ENCODE data around the gene CNTD1.

Gene CNTD1

DNA sequence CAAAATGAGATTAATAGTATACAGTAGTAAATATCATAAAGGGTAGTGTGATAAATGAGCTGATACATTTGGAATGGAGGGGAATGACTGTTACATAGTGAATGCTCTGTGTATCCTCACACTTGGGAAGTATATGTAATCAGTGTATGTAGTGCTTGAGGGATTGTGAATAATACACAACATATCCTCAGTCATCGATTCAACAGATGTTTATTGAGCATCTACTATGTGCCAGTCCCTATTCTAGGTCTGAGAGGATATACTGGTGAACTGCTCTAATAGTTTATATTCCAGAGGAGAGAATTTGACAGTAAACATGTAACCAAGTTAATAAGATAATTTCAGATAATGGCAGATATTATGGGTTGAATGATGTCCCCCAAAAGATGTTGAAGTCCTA, 28.8 kb downstream of the CNTD1 start:
- no peak for DNase-seq (ENCODE audit: low read depth)
- TF ChIP-seq, protein P1, sequence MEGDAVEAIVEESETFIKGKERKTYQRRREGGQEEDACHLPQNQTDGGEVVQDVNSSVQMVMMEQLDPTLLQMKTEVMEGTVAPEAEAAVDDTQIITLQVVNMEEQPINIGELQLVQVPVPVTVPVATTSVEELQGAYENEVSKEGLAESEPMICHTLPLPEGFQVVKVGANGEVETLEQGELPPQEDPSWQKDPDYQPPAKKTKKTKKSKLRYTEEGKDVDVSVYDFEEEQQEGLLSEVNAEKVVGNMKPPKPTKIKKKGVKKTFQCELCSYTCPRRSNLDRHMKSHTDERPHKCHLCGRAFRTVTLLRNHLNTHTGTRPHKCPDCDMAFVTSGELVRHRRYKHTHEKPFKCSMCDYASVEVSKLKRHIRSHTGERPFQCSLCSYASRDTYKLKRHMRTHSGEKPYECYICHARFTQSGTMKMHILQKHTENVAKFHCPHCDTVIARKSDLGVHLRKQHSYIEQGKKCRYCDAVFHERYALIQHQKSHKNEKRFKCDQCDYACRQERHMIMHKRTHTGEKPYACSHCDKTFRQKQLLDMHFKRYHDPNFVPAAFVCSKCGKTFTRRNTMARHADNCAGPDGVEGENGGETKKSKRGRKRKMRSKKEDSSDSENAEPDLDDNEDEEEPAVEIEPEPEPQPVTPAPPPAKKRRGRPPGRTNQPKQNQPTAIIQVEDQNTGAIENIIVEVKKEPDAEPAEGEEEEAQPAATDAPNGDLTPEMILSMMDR (IDR thresholded peaks at IDR 0.05; ENCODE audit: low read depth, low read length, missing control alignments), result no peak
- no peak overlapping the region for H3K4me3 ChIP-seq (ENCODE audit: low read depth, low read length)

DNA sequence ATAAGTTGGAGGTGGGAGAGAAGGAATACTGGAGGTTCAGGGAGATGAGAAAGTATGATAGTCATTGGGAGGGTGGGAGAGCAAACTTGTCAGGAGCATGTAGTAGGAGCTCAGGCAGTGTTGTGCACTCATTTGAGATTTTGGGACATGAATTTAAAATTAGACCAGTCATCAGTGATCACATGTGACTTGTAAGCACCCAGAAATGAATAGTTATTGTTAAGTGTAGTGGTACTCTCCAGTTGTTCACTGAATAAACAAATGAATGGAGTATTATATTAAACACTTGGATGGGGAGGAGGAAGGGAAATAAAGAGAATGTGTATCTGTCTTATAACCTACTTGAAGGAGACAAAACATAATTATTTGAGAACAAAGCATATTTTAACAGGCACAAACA, 32.3 kb downstream of the CNTD1 start:
- H3K4me3 ChIP-seq (ENCODE audit: low read depth, low read length), result no peak overlapping the region
- DNase-seq (ENCODE audit: low read depth), result no peak
- TF ChIP-seq, protein P1 (IDR thresholded peaks at IDR 0.05; ENCODE audit: low read depth, low read length, missing control alignments), result no peak

DNA sequence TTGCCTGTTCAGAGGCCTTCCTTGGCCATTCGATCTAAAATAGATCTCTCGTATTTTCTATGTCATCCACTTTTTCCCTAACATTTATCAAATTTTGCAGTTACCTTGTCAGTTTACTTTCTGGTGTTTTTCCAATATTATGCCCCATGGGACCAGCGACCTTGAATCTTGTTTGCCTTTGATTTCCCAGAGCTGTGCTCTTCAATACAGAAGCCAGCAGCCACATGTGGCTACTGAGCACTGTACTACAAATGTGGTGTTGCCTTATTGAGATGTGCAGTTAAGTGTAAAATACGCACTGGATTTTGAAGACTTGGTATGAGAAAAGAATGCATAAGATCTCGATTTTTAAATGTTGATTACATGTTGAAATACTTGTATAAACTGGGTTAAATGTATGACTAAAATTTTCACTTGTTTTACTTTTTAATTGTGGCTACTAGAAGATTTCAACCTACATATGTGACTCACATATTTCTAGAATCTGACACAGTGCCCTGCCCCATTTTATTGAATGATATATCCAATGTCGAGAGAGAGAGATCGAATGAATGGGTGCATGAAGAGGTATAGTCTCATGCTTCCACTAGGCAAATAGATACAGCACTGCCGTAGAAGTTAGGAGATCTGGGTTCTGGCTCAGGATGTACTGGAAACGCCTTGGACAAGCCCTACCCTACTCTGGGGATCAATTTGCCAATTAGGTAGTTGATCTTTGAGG, 33.7 kb downstream of the CNTD1 start:
- TF ChIP-seq, protein P1 (IDR thresholded peaks at IDR 0.05; ENCODE audit: low read depth, low read length, missing control alignments), result no peak
- no peak for DNase-seq (ENCODE audit: low read depth)
- H3K4me3 ChIP-seq (ENCODE audit: low read depth, low read length), result peak overlapping the region; percentile 79

DNA sequence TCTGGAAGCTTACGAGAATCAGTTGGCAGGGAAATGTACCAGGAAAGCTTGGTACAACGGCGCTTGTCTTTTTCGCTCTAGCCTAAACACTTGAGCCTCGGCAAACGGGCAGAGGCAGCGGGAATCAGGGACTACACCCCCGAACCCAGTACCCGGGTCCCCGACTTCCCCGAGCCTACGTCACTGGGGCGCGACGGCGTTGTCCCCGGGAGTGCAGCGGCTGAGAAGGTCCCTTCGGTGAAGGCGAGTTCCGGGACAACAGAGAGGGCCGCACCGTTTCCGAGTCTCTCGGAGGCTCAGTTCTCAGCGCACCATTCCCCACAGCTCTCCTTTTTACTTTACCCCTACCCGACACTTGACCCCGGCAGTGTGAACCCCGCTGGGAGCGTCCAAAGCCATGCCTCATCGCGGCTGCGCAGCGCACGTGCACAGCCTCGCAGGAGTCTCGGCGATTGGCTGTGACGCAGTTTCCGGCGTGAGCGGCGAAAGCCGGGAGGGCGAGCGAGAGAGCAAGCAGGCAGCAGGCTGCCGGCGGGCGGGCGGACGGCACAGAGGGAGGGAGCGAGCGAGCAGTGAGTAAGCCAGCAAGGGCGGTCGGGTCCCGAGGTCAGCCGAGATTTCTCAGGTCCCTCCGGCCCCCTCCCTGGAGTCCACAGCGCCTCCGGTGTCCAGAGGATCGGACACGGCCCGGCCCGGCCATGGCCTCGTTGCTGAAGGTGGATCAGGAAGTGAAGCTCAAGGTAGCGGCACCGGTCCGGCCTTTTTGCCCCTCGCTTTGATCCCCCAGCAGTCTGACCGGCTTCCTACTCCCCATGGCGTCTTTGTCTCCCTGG, 34.5 kb downstream of the CNTD1 start, which contains the start of gene PSME3:
Gene PSME3 (plus strand): TSS at position 464 of the 833 bp plus-strand sequence. CDS start 235 bp downstream, at position 699.
- TF ChIP-seq, protein P1 (IDR thresholded peaks at IDR 0.05; ENCODE audit: low read depth, low read length, missing control alignments), result no peak
- DNase-seq (ENCODE audit: low read depth), result peak; percentile 60
- H3K4me3 ChIP-seq (ENCODE audit: low read depth, low read length), result peak within 1 kb of the TSS; percentile 79

DNA sequence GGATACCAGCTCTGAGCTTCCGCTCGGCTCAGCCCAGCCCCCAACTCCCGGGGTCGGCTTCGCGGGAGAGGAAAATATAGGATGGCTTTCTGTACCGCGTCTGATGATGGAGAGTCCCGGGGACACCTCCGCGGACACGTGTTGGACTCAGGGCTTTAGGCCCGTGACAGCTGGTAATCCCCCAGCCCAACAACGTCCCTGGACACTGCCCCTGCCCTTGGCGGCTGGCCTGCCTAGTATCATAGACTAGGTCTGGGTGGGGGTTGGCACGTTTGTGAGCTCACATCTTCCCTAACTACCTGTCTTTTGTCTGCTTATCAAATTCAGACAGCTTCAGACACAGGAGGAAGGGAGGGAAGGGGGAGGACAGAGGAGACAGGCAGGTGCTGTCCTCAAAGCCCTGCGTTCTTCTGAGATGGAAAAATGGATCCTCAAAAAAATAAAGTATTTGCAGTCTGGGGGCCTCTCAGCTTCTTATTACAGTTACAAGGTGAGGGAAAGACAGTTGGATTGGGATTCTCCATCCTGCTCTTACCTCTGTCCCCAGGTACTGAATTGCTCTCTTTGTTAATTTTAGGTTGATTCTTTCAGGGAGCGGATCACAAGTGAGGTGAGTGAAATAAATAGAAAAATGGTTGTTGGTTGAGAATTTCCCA, 35.2 kb downstream of the CNTD1 start:
- no peak for DNase-seq (ENCODE audit: low read depth)
- peak overlapping the region; percentile 79 for H3K4me3 ChIP-seq (ENCODE audit: low read depth, low read length)
- TF ChIP-seq, protein P1 (IDR thresholded peaks at IDR 0.05; ENCODE audit: low read depth, low read length, missing control alignments), result no peak

DNA sequence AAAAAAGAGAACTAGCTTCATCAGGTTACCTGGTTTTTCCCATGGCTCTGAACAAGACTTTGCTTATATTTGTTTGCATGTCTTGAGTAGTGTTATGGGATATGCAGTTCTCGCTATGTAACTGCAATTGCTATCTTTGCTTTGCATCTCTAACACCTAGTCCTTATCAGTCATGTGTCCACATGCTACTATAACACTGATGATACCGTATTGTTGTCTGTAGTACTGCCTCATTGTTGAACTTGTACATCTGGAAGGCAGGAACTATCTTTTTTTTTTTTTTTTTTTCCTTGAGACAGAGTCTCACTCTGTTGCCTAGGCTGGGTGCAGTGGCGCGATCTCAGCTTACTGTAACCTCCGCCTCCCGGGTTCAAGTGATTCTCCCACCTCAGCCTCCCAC, 37.1 kb downstream of the CNTD1 start:
- DNase-seq (ENCODE audit: low read depth), result no peak
- no peak overlapping the region for H3K4me3 ChIP-seq (ENCODE audit: low read depth, low read length)
- TF ChIP-seq, protein P1 (IDR thresholded peaks at IDR 0.05; ENCODE audit: low read depth, low read length, missing control alignments), result no peak
